A673 (cell line): ENCODE measurements around the gene CHMP1B. TPM values are rescaled to one million over a fixed set of nuclear protein-coding genes. Genes with fewer than 3 reads are reported as not detected.
"Not testable (repeated sequence)": the region's sequence is repeated elsewhere in the genome, so short reads cannot be mapped to it uniquely, and the experiment has no call there.

Experiments used
- BruUV-seq: library from RNA; stranded (reverse); fragments of 400-500 nt; replicated peaks from 2 replicates; lab custom pipeline; 2021; lab: Mats Ljungman, UMichigan
- CTCF ChIA-PET: fragments of 300-600 bp; sonication (Branson Sonifier 250); formaldehyde crosslinking; loops from one replicate; lab custom pipeline; 2022; ENCODE audit warnings: antibody characterized with exemption; lab: Charles Lee
- POLR2A ChIA-PET: fragments of 300-600 bp; sonication (Branson Sonifier 250); formaldehyde crosslinking; loops from one replicate; lab custom pipeline; 2022; ENCODE audit warnings: antibody characterized with exemption; ENCODE audit not compliant: low non-redundant PET; lab: Charles Lee
- DNase-seq: peaks from one replicate; pipeline ENCODE4 v3.0.0-alpha.2; 2015; ENCODE audit warnings: low spot score
- H3K27ac ChIP-seq: fragments of 200-600 bp; sonication (generic); 2 replicates; pipeline ENCODE4 v1.5.1; 2016; ENCODE audit warnings: mixed run types, low read depth, mild to moderate bottlenecking, mixed read lengths, antibody characterized with exemption, low read length; ENCODE audit not compliant: poor library complexity, severe bottlenecking
- H3K27me3 ChIP-seq: fragments of 200-600 bp; sonication (generic); replicated peaks from 2 replicates; pipeline ENCODE4 v1.6.1; 2017; ENCODE audit warnings: mixed run types, low read depth, mild to moderate bottlenecking, mixed read lengths, antibody characterized with exemption, low read length; ENCODE audit not compliant: insufficient read depth, poor library complexity
- H3K36me3 ChIP-seq: fragments of 200-600 bp; sonication (generic); 2 replicates; pipeline ENCODE4 v1.6.1; 2016; ENCODE audit warnings: mixed run types, mild to moderate bottlenecking, mixed read lengths, antibody characterized with exemption, low read length; ENCODE audit not compliant: insufficient read depth, poor library complexity, severe bottlenecking
- H3K4me1 ChIP-seq: fragments of 200-600 bp; sonication (generic); 2 replicates; pipeline ENCODE4 v1.6.1; 2017; ENCODE audit warnings: mixed run types, mild to moderate bottlenecking, mixed read lengths, antibody characterized with exemption, low read length; ENCODE audit not compliant: insufficient read depth, poor library complexity, severe bottlenecking
- H3K4me3 ChIP-seq: fragments of 200-600 bp; sonication (generic); 2 replicates; pipeline ENCODE4 v1.5.1; 2016; ENCODE audit warnings: low read depth, mixed run types, mild to moderate bottlenecking, mixed read lengths, low read length; ENCODE audit not compliant: poor library complexity, severe bottlenecking
- H3K9me3 ChIP-seq: fragments of 200-600 bp; sonication (generic); 2 replicates; pipeline ENCODE4 v1.6.1; 2016; ENCODE audit warnings: mixed run types, low read depth, mild to moderate bottlenecking, mixed read lengths, antibody characterized with exemption, low read length; ENCODE audit not compliant: poor library complexity, severe bottlenecking
- CTCF ChIP-seq: fragments of 300-800, 200-600 bp; sonication (generic); conservative IDR thresholded peaks from 2 replicates; pipeline ENCODE4 v1.5.1; 2017; ENCODE audit warnings: low read depth, mild to moderate bottlenecking, antibody characterized with exemption, low read length, moderate library complexity, mixed read lengths
- EZH2 ChIP-seq: fragments of 200-600 bp; sonication (generic); IDR thresholded peaks from 2 replicates; pipeline ENCODE4 v1.6.1; 2017; ENCODE audit warnings: borderline replicate concordance, low read depth, mild to moderate bottlenecking, mixed read lengths, antibody characterized with exemption, low read length; ENCODE audit not compliant: poor library complexity, severe bottlenecking
- intact Hi-C: fragments of 100-400 bp; cut with micrococcal nuclease; formaldehyde crosslinking; loops from one replicate; pipeline ENCODE4 v1.10.0; 2022; ENCODE audit not compliant: unreplicated experiment
- total RNA-seq: library from RNA; stranded (reverse); gene quantifications from 2 replicates; pipeline ENCODE4 v1.2.3, GENCODE V29; 2021

Gene CHMP1B
- total RNA-seq, 1 experiment from 2014 or later: 17.1 TPM

- H3K27ac ChIP-seq: no peak overlapping the region
- no peak for DNase-seq
- ChIA-PET POLR2A (no interaction called here), CTCF (no interaction called here)
- TF ChIP-seq CTCF: no peak
- TF ChIP-seq EZH2: no peak
- no peaks in the 10 kb centered on the region for H3K36me3 ChIP-seq
- intact Hi-C loops: no loop called here
- BruUV-seq: no TSS peak
- H3K4me3 ChIP-seq: no peak overlapping the region
- no peaks in the 10 kb centered on the region for H3K9me3 ChIP-seq
- no peaks in the 10 kb centered on the region for H3K27me3 ChIP-seq
- H3K4me1 ChIP-seq: no peaks in the 10 kb centered on the region
Observed at GRCh38 chr18:11888726-11889125, 37.5 kb downstream of the CHMP1B start.

- H3K4me3 ChIP-seq: no peak overlapping the region
- no TSS peak for BruUV-seq
- intact Hi-C loops: no loop called here
- no peaks in the 10 kb centered on the region for H3K36me3 ChIP-seq
- no peaks in the 10 kb centered on the region for H3K4me1 ChIP-seq
- H3K9me3 ChIP-seq: no peaks in the 10 kb centered on the region
- no peaks in the 10 kb centered on the region for H3K27me3 ChIP-seq
- no peak overlapping the region for H3K27ac ChIP-seq
- TF ChIP-seq EZH2 (no peak), CTCF (no peak)
- ChIA-PET POLR2A (no interaction called here), CTCF (no interaction called here)
- no peak for DNase-seq
Observed at GRCh38 chr18:11889284-11889683, 38.1 kb downstream of the CHMP1B start.

- ChIA-PET CTCF (no interaction called here), POLR2A (no interaction called here)
- DNase-seq: no peak
- H3K36me3 ChIP-seq: no peaks in the 10 kb centered on the region
- H3K27ac ChIP-seq: no peak overlapping the region
- no peaks in the 10 kb centered on the region for H3K27me3 ChIP-seq
- H3K4me1 ChIP-seq: no peaks in the 10 kb centered on the region
- no peak overlapping the region for H3K4me3 ChIP-seq
- no TSS peak for BruUV-seq
- no peaks in the 10 kb centered on the region for H3K9me3 ChIP-seq
- TF ChIP-seq EZH2: no peak
- no peak for TF ChIP-seq CTCF
- intact Hi-C loops: no loop called here
Observed at GRCh38 chr18:11891737-11892136, 40.5 kb downstream of the CHMP1B start.

GRCh38 chr18:11892438-11892837, 41.2 kb downstream of the CHMP1B start:
- CTCF ChIA-PET: not testable (repeated sequence)

More at GRCh38 chr18:11892438-11892837, 41.2 kb downstream of the CHMP1B start:
- H3K4me3 ChIP-seq, H3K9me3 ChIP-seq, intact Hi-C loops, POLR2A ChIA-PET, H3K4me1 ChIP-seq, BruUV-seq, H3K27me3 ChIP-seq, DNase-seq, H3K36me3 ChIP-seq, H3K27ac ChIP-seq: not testable (repeated sequence)
